OCI-LY1 (cell line): Measurements from ENCODE around the gene IFITM2.
"Not testable (repeated sequence)": the region's sequence is repeated elsewhere in the genome, so short reads cannot be mapped to it uniquely, and the experiment has no call there.

ENCODE experiments used
- H2AFZ ChIP-seq: fragments of 200-600 bp; sonication (generic), shearing (Covaris generic); 2 replicates; pipeline ENCODE4 v1.6.0; 2014; ENCODE audit warnings: antibody characterized with exemption, mild to moderate bottlenecking, low read length
- H3F3A ChIP-seq: fragments of 200-600 bp; sonication (generic), shearing (Covaris generic); 2 replicates; pipeline ENCODE4 v1.6.0; 2014; ENCODE audit warnings: mild to moderate bottlenecking, antibody characterized with exemption, low read length, moderate library complexity; ENCODE audit not compliant: insufficient read depth
- H3K27ac ChIP-seq: fragments of 200-600 bp; sonication (generic); 2 replicates; pipeline ENCODE4 v1.5.1; 2014; ENCODE audit warnings: low read length, mixed run types, mild to moderate bottlenecking, low read depth; ENCODE audit not compliant: poor library complexity, severe bottlenecking
- H3K27me3 ChIP-seq: fragments of 200-600 bp; sonication (generic); 2 replicates; pipeline ENCODE4 v1.6.0; 2014; ENCODE audit warnings: antibody characterized with exemption, mild to moderate bottlenecking, low read length, moderate library complexity; ENCODE audit not compliant: insufficient read depth
- H3K36me3 ChIP-seq: fragments of 200-600 bp; sonication (generic); 2 replicates; pipeline ENCODE4 v1.6.1; 2014; ENCODE audit warnings: mild to moderate bottlenecking, antibody characterized with exemption, low read length, moderate library complexity, mixed read lengths; ENCODE audit not compliant: insufficient read depth
- H3K4me1 ChIP-seq: fragments of 200-600 bp; sonication (generic); 2 replicates; pipeline ENCODE4 v1.5.1; 2014; ENCODE audit warnings: mild to moderate bottlenecking, low read length, moderate library complexity; ENCODE audit not compliant: insufficient read depth, severe bottlenecking
- H3K4me2 ChIP-seq: fragments of 200-600 bp; sonication (generic), shearing (Covaris generic); 2 replicates; pipeline ENCODE4 v1.6.1; 2014; ENCODE audit warnings: low read length
- H3K4me3 ChIP-seq: fragments of 200-600 bp; sonication (generic); 2 replicates; pipeline ENCODE4 v1.5.1; 2014; ENCODE audit warnings: low read length, low read depth, mild to moderate bottlenecking, mixed read lengths; ENCODE audit not compliant: poor library complexity, severe bottlenecking
- H3K79me2 ChIP-seq: fragments of 200-600 bp; shearing (Covaris generic); 2 replicates; pipeline ENCODE4 v1.6.1; 2016; ENCODE audit warnings: mixed run types, low read length, mixed read lengths; ENCODE audit not compliant: insufficient read depth
- H3K9ac ChIP-seq: fragments of 200-600 bp; sonication (generic), shearing (Covaris generic); 2 replicates; pipeline ENCODE4 v1.6.1; 2014; ENCODE audit warnings: mild to moderate bottlenecking, low read length, mixed read lengths
- H3K9me2 ChIP-seq: fragments of 200-600 bp; sonication (generic), shearing (Covaris generic); 2 replicates; pipeline ENCODE4 v1.6.1; 2014; ENCODE audit warnings: low read depth, mild to moderate bottlenecking, low read length, mixed read lengths
- H3K9me3 ChIP-seq: fragments of 200-600 bp; shearing (Covaris generic); 2 replicates; pipeline ENCODE4 v1.6.1; 2014; ENCODE audit warnings: low read length, mixed read lengths
- H4K20me1 ChIP-seq: fragments of 200-600 bp; sonication (generic), shearing (Covaris generic); 2 replicates; pipeline ENCODE4 v1.6.0; 2016; ENCODE audit warnings: mild to moderate bottlenecking, low read length; ENCODE audit not compliant: insufficient read depth
- CTCF ChIP-seq: fragments of 200-600 bp; sonication (generic), shearing (Covaris generic); IDR thresholded peaks from 2 replicates; pipeline ENCODE4 v1.5.1; 2017; ENCODE audit warnings: mild to moderate bottlenecking, antibody characterized with exemption, low read length, moderate library complexity, mixed read lengths
- EZH2 ChIP-seq: fragments of 200-600 bp; sonication (generic), shearing (Covaris generic); IDR thresholded peaks from 2 replicates; pipeline ENCODE4 v1.8.0; 2017; ENCODE audit warnings: borderline replicate concordance, mixed run types, mild to moderate bottlenecking, antibody characterized with exemption, low read length, moderate library complexity, mixed read lengths

IFITM2 gene

DNA sequence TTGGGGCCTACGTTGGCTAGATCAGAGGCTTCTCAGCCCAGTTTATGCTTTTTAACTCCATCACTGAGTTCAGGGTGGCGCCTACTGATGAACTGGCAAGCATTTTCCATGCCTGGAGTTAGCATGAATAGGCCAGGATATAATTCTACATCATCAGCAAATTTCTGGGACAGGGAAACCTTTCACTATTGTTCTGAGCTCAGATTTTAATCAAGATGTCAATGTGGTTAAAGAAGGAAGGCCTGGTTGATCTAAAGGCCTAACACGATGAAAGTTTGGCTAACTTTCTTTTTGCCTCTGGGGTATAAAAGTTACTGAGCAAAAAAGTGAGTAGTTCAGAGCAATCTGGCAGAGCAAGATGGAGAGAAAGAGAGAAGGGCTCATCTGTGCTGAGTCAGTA, 34.7 kb downstream of the IFITM2 start:
- H3K79me2 ChIP-seq, result no peaks in the 10 kb centered on the region
- H3K4me1 ChIP-seq, result peaks cover 20% of the 10 kb centered on the region
- H3K4me3 ChIP-seq, result no peak overlapping the region
- TF ChIP-seq CTCF, result no peak
- no peak for TF ChIP-seq EZH2
- H3K27me3 ChIP-seq, result 0 out of 2 replicates have a peak, but pooled peaks cover 4% of the 10 kb centered on the region
- H3K9me2 ChIP-seq, result no peaks in the 10 kb centered on the region
- H3K9ac ChIP-seq, result no peak overlapping the region
- no peaks in the 10 kb centered on the region for H3F3A ChIP-seq
- H2AFZ ChIP-seq, result no peak overlapping the region
- no peaks in the 10 kb centered on the region for H3K36me3 ChIP-seq
- no peak overlapping the region for H3K27ac ChIP-seq
- no peaks in the 10 kb centered on the region for H3K9me3 ChIP-seq
- H4K20me1 ChIP-seq, result no peaks in the 10 kb centered on the region
- no peak overlapping the region for H3K4me2 ChIP-seq

GRCh38 chr11:344836-345578, 37.4 kb downstream of the IFITM2 start:
- Histone ChIP-seq H3K27ac (no peak overlapping the region), H3K4me3 (no peak overlapping the region), H3K4me2 (no peak overlapping the region), H3K9me2 (no peaks in the 10 kb centered on the region), H2AFZ (no peak overlapping the region), H3K9ac (no peak overlapping the region), H3K36me3 (no peaks in the 10 kb centered on the region), H3K79me2 (no peaks in the 10 kb centered on the region), H3K27me3 (0 out of 2 replicates have a peak, but pooled peaks cover 4% of the 10 kb centered on the region), H4K20me1 (no peaks in the 10 kb centered on the region), H3K9me3 (no peaks in the 10 kb centered on the region), H3K4me1 (peaks cover 17% of the 10 kb centered on the region), H3F3A (no peaks in the 10 kb centered on the region)
- TF ChIP-seq CTCF, result no peak
- no peak for TF ChIP-seq EZH2

DNA sequence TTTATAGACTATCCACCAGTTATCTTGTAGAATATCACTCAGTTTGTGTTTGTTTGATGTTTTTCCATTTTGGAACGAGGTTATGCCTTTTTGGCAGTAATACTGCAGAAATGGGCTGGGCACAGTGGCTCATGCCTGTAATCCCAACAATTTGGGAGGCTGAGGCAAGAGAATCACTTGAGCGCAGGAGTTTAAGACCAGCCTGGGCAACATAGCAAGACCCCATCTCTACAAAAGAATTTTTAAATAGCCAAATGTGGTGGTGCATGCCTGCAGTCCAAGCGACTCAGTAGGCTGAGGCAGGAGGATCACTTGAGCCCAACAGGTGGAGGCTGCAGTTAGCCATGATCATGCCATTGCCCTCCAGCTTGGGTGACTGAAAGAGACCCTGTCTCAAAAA, 38.9 kb downstream of the IFITM2 start:
- TF ChIP-seq CTCF (no peak), EZH2 (no peak)

GRCh38 chr11:349270-349954, 41.8 kb downstream of the IFITM2 start:
- H3K27me3 ChIP-seq, H3K9ac ChIP-seq, H3F3A ChIP-seq, H3K79me2 ChIP-seq, H3K4me2 ChIP-seq, H3K36me3 ChIP-seq, H3K9me2 ChIP-seq, H3K27ac ChIP-seq, H2AFZ ChIP-seq, H4K20me1 ChIP-seq, H3K4me3 ChIP-seq, H3K9me3 ChIP-seq, H3K4me1 ChIP-seq: not testable (repeated sequence)

More for the DNA sequence above, 38.9 kb downstream of the IFITM2 start:
- Histone ChIP-seq H3K36me3 (no peaks in the 10 kb centered on the region), H3K4me2 (no peak overlapping the region), H3K9me3 (no peaks in the 10 kb centered on the region), H3K4me1 (peaks cover 9% of the 10 kb centered on the region), H4K20me1 (no peaks in the 10 kb centered on the region), H3F3A (no peaks in the 10 kb centered on the region), H3K27me3 (0 out of 2 replicates have a peak, but pooled peaks cover 7% of the 10 kb centered on the region), H3K4me3 (no peak overlapping the region), H2AFZ (no peak overlapping the region), H3K9ac (no peak overlapping the region), H3K27ac (no peak overlapping the region), H3K9me2 (no peaks in the 10 kb centered on the region), H3K79me2 (no peaks in the 10 kb centered on the region)

GRCh38 chr11:350033-350722, 42.6 kb downstream of the IFITM2 start:
- not testable (repeated sequence) for H3K9me2 ChIP-seq, H3K36me3 ChIP-seq, H3K27ac ChIP-seq, H3K27me3 ChIP-seq, H3K4me1 ChIP-seq, H2AFZ ChIP-seq, H3K9ac ChIP-seq, H3K79me2 ChIP-seq, H3F3A ChIP-seq, H3K4me3 ChIP-seq, H4K20me1 ChIP-seq, H3K4me2 ChIP-seq, H3K9me3 ChIP-seq
